CD4-positive, alpha-beta T cell treated with Interleukin-10 for 1 hour (primary cell): ENCODE data around the gene FARP2.
A peak's percentile ranks its signal among the peaks of the same experiment; 100 is the strongest.
"Not testable (repeated sequence)": the region's sequence is repeated elsewhere in the genome, so short reads cannot be mapped to it uniquely, and the experiment has no call there.

Experiments
- DNase-seq: peaks from one replicate; pipeline ENCODE4 v3.0.0-alpha.2; 2020

Gene FARP2

DNA sequence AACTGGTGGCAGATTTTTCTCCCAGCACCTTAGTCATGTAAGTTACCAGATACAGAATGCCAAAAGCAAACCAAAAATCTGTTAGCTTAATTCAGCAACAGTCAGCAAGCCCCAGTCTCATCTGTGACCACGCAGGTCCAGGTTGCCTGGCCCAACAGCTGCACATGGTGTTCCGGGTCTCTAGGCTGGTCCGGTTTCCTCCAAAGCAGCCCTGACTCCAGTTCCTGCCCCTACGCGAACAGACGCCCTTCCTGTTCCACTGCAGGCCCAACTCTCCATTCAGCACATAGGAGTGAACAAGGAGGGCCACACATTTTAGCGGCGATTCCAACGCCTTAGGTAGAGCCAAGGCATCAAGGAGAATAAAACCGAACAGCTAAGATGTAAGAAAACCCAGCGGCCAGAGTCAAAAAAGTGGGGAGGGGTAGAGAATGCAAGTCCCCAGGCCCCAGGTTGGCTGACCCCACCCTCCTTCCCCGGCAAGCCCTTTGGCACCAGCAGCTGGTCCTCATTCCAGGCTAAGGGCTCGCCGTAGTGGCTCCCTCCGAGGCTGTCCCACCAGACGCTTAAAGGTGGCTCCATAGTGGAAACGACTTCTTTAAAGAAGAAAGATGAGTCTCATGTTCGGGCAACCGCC is 150.8 kb downstream of the FARP2 start:
- no peak for DNase-seq

DNA sequence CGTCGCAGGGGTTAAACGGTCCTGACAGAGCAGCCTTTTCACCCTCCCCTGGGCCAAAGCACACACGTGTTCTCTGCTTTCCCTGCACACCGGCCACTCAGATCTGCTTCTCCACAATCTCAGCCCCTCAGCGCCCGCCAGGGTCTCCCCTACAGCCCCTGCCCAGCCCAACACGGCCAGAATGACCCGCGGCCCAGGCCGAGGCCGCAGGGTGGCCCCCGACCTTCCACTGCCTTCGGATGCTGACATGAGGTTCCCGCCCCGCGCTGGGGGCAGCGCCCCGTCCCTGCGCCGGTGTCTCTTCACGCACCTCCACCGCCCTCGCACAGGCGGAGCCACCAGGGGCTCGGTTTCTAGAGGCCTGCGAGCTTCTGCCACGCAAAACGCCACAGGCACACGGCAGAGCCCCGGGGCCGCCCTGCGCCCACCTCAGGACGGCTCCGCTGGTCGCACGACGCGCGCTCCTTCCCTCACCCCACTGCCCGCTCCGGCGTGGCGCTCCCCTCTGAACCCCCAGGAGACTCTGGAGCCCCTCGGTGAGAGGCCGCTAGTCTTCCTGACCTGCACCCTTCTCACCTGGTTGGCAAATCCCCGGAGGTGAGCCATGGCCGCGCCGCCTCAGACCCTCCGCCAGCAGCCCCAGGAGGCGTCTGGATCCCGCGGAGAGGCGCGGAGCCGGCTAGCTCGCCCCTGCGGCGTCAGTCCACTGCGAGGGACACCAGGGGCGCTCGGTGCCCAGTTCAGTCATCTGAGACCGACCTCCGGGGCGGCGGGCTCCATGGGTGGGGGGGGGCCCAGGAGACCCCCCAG is 151.6 kb downstream of the FARP2 start:
- DNase-seq, result peak; percentile 13

DNA sequence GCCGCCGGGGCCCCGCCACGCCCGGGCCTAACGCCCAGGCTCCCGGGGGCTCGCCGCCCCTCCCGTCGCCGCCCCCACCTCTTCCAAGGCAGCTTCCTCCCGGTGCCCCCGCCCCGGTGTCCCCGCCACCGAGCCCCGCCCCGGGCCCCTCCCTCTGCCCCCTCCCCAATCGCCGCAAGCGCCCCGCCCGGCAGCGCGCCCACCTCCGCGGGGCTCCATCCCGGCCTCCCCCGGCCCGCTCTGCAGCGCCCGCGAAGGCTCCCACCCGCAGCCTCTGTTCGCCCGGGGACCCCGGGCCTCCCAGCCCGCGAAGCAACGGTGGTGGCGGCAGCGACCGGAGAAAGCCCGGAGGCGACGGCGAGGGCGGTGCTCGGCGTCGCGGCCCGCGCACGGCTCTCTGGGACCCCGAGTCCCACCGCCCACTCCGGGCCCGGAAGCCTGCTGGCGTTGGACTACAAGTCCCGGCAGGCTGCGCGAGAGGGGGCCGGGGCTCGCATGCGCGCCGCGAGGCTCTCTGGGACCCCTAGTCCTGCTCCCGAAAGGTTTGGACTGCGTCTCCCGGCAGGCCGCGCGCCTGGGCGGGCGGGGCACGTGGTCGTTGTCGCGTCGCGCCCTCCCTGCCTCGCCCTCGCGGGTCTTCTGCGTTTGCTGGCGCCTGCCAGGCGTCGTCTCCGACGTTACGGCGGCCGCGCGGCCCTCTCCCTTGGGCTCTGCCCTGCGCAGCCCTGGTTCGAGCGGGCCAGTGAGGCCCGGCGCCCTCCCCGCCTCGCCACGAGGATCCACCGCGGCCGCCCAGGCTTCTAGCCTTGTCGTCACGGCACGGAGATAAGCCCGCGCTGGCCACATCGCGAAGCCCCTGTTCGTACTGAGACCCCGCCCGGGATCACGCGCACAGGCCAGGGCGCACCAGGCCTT is 152.4 kb downstream of the FARP2 start, which contains the start of gene STK25:
TSS of gene STK25 (minus strand) at position 345 of the 915 bp plus-strand sequence. CDS start 549 bp downstream, outside the sequence.
- DNase-seq, result peak; percentile 98

DNA sequence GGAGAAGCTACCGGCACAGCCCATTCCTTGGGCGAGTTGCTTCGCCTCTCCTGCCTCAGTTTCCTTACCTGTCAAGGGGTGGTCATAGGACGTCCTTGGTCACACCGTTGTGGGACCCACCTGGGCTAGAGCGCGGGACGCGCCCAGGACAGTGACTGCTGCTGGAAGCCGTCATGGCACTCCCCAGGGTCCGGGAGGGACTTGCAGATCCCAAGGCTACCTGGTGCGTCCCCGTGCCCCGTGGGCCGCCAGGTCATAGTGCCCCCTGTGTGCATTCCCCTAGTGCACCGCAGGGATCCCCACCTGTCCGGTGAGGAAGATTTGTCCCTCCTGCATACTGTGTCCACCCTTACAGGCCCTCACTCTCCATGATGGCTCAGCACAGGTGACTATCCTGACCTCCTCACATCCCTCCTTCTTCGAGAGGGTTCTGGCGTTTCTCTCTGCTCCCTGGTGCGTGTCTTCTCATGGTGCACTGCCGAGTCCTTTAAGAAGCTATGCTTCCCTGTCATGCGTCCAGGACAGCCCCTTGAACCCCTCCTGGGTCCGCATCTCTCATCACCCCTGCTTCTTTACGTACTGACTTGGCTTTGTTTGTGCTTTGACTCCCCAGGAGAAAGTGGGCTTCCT is 153.2 kb downstream of the FARP2 start:
- DNase-seq, result no peak

DNA sequence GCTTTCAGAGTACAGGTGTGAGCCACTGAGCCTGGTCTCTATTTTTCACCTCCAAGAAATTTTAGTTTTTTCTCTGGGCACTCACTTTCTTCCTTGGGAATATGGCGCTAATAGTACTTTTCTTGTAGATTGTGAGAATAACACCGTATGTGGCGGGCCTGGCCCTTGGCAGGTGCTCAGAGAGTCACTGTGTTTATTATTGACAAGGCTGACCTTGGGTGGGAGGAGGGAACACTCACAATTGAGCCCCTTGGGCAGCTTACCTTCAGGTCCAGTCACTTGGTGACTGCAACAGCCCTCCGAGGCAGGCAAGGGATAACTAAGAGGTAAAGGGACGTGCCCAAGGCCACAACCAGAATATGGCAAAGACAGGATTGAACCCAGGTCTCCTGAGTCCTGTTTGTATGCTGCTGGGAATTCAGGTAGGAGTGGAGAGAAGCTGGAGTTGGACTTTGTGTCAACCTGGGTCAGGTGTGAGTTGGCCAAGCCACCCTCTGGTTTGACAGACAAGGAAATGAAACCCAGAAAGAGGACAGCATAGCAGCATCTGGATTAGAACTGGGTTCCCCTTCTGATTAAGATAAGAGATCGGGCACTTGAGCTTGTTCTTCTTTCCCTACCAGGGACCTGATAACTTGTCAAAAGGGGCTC is 155.1 kb downstream of the FARP2 start:
- no peak for DNase-seq

DNA sequence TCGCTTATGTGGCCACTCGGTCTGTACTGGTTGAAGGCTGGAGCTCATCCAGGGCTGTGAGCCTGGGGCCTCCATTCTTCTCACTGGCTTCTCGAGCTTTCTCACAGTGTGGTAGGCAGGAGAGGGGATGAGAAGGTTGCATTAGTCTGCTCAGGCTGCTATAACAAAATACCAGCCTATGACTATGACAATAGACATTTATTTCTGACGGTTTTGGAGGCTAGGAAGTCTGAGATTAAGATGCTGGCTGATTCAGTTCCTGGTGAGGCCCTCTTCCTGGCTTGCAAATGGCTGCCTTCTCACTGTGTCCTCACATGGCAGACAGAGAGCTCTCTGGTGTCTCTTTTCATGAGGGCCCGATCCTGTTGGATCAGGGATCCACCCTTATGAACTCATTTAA is 158.5 kb downstream of the FARP2 start:
- no peak for DNase-seq

DNA sequence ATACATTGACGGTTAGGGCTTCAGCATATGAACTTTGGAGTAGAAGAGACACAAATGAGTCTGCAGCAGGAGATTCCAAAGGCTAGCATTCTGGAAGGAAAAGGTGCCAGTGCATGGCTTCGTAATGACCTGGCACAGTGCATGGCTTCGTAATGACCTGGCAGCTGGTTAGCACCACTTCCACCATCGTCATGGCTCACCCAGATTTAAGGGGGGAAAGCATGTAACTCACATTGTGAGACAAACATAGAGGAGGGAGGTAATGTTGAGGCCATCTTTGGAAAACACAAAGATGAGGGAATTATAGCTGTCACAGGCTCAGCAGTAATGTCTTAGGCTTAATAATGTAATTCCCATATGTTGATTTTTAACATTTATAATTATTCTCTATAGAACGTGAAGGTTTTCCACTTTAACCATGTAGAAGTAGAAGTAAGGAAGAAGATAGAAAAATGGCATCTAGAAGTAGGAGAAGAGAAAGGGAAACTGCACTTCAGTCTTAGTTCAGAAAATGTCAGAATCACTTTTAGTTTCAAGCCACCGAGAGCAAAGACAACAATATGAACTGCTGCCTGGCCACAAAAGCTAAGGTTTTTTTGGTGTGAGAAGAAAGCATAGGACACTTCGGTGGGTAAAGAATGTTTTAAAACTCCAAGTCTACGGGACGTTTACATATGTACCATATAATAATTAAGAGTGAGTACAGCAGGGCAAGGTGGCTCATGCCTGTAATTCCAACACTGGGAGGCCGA is 159.1 kb downstream of the FARP2 start:
- DNase-seq, result no peak

DNA sequence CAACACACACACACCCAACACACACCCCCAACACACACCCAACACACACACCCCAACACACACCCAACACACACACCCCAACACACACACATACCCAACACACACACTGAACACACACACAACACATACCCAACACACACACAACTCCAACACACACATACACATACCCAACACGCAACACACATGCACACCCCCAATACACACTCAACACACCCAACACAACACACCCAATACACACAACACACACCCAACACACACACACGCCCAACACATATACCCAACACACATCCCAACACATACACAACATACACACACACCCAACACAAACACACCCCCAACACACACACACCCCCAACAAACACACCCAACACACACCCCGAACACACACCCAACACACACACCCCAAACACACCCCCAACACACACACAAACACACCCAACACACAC is 160.5 kb downstream of the FARP2 start:
- DNase-seq, result no peak

DNA sequence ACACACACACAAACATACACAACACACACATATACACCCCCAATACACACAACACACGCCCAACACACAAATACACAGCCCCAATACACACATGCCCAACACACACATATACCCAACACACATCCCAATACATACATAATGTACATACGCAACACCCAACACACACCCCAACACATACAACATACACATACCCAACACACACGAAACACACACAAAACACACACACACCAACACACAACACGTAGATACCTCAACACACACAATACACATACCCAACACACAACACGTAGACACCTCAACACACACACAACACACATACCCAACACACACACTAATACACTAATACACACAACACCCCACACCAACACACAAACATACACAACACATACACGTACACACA is 161.2 kb downstream of the FARP2 start:
- no peak for DNase-seq

DNA sequence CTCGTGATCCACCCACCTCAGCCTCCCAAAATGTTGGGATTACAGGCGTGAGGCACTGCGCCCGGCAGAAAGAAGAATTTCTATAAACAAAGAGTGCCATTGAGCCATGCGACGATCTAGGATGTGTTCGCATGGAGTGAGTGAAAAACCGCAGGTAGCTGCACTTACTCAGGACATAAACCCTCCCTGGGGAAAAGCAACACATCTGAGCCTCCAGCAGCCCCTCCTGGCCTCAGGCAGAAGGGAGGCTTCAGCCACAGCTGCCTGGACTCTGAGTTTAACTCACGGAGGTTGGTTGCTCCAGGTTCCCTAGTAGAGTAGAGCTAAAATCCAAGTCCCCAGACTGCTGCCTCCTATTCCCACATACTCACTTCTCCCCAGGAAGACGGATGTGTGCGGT is 163.6 kb downstream of the FARP2 start:
- DNase-seq, result no peak

DNA sequence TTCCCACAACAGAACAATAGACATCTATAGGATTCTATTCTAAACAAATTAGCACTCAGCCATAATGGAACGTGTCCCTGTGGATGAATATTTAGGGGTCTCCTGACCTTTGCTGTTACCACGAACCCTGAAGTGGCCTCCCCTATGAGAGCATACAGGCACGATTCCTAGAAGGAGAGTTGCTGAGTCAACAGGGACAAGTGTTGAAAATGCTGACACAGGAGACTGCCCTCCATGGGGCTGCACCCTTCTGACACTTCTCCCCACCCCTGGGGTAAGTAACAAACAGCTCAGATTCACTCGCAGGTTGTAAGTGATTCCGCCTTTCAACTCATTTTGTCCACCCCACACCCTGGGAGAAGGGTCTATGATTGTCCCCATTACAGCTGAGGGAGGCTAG is 166.4 kb downstream of the FARP2 start:
- no peak for DNase-seq

DNA sequence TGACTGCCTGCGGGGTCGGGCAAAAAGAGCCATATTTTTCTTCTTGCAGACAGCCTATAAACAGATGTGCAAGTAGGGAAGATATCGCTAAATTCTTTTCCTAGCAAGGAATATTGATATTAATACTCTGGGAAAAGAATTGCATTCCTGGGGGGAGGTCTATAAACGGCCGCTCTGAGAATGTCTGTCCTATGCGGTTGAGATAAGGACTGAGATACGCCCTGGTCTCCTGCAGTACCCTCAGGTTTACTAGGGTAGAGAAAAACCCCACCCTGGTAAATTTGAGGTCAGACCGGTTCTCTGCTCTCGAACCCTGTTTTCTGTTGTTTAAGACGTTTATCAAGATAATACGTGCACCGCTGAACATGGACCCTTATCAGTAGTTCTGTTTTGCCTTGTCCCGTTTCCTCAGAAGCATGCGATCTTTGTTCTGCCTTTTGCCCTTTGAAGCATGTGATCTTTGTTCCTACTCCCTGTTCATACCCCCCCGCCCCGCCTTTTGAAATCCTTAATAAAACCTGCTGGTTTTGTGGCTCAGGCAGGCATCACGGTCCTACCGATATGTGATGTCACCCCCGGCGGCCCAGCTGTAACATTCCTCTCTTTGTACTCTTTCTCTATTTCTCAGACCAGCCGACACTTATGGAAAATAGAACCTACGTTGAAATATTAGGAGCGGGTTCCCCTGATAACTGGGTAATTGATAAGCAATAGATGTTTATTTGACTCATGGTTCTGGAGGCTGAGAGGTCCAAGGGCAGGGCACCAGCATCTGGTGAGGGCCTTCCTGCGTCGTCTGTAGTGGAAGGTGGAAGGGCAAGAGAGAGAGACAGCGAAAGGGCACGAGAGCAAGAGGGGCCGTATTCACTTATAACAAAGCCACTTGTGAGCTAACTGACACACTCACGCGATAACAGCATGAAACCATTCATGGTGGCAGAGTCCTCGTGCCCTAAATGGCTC is 170.0 kb downstream of the FARP2 start:
- DNase-seq, result not testable (repeated sequence)

DNA sequence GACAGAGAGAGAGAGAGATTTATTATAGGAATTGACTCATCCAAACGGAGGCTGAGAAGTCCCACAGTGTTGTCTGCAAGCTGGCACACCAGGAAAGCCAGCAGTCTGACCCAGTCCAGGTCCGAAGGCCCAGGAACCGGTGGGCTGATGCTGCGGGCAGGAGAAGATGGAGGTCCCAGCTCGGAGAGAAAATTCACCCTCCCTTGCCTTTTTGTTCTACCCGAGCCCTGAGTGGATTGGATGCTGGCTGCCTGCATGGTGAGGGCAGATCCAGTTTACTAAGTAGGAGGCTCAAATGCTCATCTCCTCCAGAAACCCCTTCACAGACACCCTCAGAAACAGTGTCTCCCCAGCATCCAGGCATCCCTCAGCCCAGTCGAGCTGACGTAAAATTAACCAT is 174.5 kb downstream of the FARP2 start:
- no peak for DNase-seq

DNA sequence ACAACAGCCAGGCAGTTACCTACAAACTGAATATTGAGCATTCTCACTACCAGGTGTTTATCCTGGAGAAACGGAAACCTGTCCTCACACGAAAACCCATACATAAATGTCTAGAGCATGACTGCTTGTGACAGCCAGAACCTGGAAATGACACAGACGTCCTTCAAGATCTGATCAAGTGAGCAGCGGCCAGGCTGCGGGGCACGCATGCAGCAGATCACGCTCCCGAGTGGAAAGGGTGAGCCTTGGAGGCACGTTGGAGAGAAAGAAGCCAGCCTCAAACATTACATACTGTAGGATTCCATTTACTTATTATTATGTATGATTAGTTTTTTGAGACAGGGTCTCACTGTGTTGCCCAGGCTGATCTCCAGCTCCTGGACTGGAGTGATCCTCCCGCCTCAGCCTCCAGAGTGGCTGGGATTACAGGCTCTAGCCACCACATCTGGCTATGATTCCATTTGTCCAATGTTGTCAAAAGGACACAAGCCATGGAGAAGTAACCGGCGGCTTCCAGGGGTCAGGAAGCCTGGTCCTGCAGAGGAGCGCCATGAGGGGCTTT is 175.2 kb downstream of the FARP2 start:
- no peak for DNase-seq

DNA sequence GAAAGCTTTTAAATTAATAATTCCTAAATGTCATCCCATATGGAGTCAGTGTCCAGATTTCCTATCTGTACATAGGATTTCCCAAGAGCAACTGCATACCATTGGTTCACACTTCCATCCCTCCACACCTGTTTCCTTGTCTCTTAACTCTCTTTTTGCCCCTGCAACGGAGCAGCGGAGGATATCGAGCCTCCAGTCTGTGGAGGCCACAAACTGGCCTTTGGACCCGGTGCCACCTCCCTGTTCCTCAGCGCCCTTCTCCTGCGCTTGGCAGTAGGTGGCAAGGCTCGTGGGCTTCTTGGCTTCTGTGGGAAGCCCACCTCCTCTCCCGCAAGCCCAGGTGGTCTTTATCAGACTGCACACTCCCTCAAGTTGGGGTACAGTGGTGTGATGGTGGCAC is 176.1 kb downstream of the FARP2 start:
- DNase-seq, result no peak

DNA sequence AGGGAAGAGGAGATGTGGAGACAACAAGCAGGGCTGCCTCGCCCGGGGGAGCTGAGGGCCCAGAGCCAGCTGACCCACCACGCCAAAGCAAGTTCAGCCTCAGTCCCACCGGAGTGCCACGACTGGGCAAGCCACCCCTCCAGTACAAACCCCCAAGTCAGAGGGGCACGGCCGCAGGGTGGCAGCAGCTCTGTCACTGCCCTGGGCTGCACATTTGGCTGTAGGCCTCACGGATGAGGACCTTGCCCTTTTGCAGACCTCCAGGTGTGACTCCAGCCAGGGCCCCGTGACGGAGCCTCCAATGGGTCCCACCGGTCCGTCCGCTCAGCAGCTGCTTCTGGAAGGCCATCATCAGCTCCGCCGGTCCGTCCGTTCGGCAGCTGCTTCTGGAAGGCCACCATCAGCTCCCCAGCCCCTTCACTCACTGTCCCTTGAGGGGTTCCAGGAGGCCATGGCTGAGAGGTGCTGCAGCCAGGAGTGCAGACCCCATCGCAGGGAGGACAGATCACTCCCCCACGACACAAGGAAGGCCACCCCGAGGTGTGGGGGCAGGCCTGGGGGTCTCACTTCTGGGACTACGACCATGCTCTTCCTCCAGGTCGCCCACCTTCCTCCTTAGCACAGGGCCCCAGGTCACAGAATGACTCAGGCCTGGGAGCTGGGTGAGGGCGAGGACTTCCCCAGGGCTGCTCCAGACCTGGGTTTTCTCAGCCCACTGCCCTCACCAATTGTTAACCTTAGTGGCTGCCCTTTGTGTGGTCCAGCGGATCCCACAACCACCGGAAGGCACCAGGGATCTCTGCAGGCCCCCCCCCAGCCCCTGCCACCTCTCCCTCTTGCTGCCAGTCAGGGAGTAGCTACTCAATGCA is 176.9 kb downstream of the FARP2 start:
- DNase-seq, result no peak

DNA sequence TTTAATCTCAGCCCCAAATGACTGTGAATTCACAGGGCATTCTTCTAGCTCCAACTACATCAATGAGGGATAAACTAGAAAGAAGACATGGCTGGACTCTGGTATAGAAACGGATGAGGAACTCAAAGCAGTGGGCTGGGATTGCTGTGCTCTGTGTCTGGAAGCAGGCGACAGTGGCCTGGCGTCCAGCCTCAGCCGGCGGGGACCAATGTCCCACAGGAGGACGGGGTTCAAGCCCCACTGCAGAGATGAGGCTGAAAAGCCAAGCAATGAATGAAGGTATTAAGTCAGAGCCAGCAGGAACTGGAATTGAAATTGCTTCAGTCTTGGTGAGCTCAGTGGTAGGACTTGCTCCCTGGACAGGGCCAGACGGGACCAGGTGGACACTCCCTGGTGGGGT is 178.2 kb downstream of the FARP2 start:
- no peak for DNase-seq

DNA sequence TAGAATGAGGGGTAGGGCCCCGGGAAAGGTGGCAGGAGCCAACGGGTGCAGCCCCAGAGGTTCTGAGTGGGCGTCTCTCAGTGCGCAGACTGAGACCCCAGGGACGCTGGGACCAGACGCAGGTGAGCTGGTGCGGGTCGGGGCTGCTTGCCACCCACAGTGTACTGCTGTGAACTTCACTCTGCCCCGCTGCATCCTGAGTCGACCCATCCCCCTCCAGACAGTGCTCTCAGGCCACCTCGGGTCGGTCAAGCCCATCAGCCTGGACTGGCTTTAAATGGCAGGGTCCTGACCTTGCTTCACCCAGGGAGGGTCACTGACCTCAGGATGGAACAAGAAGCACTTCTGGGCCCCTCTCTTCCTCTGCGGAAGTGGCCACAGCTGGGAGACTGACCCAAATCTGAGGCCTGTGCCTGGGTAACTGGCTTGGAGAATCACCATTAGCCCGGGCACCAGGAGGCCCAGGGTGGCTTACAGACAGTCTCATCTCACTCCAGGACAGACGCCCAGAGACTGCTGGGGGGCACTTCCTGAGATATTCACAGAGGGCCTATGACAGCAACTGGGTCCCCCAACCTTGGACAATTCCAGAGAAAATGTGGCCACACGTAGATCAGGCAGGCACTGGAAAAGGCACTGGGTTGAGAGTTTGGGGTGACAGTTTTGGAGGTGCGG is 178.8 kb downstream of the FARP2 start:
- DNase-seq, result no peak
